Upper lobe of left lung (tissue), 4 donors: ENCODE measurements around the gene EIF4EBP2.

Experiments
- CTCF ChIP-seq, 6 experiments: fragments of 450-650 bp in 4 of 6; fragments of 200-600 bp in 2 of 6; sonication (generic) in 2 of 6; IDR thresholded peaks; one replicate each; pipeline ENCODE4 v1.5.1; 2016 to 2019; ENCODE audit warnings: antibody characterized with exemption in 6 of 6
- POLR2AphosphoS5 ChIP-seq, 2 donors: sonication (generic); formaldehyde crosslinking; IDR thresholded peaks; one replicate each; pipeline ENCODE4 v1.5.1; 2017; ENCODE audit warnings: antibody characterized with exemption in 2 of 2

- TF ChIP-seq POLR2AphosphoS5 (IDR thresholded peaks at IDR 0.05): no peak
- TF ChIP-seq CTCF (IDR thresholded peaks at IDR 0.05): no peak
Measured at GRCh38 chr10:70455213-70455630, 51.3 kb downstream of the EIF4EBP2 start.
